Left ventricle myocardium superior (tissue), 1 donor: ENCODE results near the gene IL4R. TPM values are rescaled to one million over a fixed set of nuclear protein-coding genes. Genes with fewer than 3 reads are reported as not detected.
"Not testable (repeated sequence)": the region's sequence is repeated elsewhere in the genome, so short reads cannot be mapped to it uniquely, and the experiment has no call there.

Experiments used
- ATAC-seq: fragments of 200-7000 bp; cut with Tn5 transposase; one replicate; pipeline ENCODE4 v1.9.1; 2020; ENCODE audit warnings: mild to moderate bottlenecking, moderate library complexity
- DNase-seq: peaks from one replicate; pipeline ENCODE4 v3.0.0-alpha.2; 2020
- intact Hi-C: fragments of 100-400 bp; cut with micrococcal nuclease; formaldehyde crosslinking; loops from one replicate; pipeline ENCODE4 v1.11.0; 2022
- total RNA-seq: library from RNA; stranded (reverse); fragmentation: NEBNext Ultra II Directional; extraction: Animal tissue kit (Norgen Biotek cat#: 25700); gene quantifications from one replicate; pipeline ENCODE4 v1.2.1, GENCODE V29; 2021
- donor health status: DM: no; HTN: yes; CAD: no; lungs with severe emphysema.

Gene IL4R
- total RNA-seq, 1 donor from 2014 or later: 9.8 TPM

DNA sequence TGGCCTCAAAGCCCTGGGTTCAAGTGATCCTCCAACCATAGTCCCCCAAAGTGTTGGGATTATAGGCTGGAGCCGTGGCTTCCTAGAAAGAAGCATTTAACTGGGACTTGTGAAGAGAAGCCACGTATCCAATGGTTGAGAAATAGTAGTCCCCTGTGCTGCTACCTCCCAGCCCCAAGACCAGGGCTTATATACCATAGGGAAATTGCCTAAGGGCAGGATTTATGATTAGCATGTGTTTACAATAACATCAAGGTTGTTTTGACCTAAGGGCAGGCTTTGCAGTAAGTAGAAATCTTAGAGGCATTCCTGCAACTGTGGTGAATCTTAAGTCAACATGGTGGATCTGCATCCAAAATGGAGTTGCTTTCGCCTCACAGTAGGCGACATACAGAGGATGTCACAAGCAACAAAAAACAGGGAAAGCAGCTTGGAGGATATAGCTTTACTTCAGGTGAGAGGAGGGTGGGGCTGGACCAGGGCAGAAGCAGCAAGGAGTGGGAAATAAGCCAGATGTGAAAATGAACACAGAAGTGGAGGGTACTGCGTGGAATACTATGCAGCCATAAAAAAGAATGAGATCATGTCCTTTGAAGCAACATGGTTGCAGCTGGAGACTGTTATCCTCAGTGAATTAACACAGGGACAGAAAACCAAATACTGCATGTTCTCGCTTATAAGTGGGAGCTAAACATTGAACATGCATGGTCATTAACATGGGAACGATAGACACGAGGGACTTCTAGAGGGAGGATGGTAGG, 26.5 kb upstream of the IL4R start:
- no peak for DNase-seq
- no peak for ATAC-seq

DNA sequence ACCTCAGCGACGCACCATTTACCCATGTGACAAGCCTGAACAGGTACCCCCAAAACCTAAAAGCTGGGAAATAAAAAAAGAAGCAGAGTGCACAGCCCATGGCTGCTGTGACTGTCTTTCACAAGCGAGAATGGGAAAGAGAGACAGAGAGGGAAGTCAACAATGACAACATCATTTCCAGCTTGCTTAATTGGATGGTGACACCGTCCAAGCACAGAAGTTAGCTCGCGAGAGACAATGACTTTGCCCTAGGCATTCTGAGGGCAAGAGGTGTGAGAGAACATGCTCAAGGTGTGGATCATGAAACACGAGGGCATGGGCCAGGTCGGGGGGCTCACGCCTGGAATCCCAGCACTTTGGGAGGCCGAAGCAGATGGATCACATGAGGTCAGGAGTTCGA, 25.9 kb upstream of the IL4R start:
- no peak for DNase-seq
- intact Hi-C loops: no loop called here
- ATAC-seq: no peak

More for the DNA sequence above, 26.5 kb upstream of the IL4R start:
- intact Hi-C loops: no loop called here

DNA sequence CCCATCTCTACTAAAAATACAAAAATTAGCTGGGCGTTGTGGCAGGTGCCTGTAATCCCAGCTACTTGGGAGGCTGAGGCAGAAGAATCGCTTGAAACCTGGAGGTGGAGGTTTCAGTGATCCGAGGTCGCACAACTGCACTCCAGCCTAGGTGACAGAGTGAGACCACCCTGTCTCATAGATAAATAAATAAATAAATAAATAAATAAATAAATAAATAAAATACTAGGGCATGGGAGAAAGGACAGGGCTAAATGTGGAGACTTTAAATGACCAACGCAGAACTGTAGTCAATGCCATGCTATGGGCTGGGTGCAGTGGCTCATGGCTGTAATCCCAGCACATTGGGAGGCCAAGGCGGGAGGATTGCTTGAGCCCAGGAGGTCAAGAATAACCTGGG, 25.5 kb upstream of the IL4R start:
- DNase-seq, intact Hi-C loops, ATAC-seq: not testable (repeated sequence)

DNA sequence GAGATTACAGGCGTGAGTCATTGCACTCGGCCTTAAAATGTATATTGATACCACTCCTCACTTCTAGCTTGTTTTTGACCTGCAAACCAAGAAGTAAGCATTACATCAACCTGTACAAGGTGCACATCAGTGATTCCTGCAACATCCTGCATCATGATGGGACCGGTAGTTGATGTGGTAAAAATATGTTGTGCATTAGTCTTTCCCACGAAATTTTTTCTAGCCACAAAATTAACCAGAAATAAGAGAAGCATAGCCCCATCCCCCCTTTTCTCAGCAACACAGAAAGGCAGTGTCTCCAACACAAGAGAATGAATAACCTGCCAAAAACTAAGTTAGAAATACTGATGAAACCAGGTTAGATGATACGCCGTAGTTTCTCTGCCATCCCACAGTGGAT, 24.1 kb upstream of the IL4R start:
- intact Hi-C loops: no loop called here
- DNase-seq: no peak

DNA sequence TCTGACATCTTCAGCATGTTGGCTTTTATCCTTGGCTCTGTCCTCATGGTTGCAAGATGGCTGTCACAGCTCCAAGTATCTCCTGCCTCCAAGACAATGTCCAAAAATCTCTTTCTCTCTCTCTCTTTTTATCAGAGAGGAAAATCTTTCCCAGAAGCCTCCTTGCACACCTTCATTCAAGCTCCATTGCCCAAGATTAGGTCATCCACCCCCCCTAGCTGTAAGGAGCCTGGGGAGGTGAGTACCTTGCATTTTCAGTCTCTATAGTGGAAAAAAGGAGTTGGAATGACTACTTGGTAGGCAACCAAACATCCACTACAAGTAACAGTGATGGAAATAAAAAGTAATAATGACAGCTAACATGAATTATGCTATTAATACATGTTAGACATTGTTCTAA, 23.2 kb upstream of the IL4R start:
- DNase-seq (no peak), ATAC-seq (no peak)
- intact Hi-C loops: no loop called here

More for the DNA sequence above, 24.1 kb upstream of the IL4R start:
- no peak for ATAC-seq

DNA sequence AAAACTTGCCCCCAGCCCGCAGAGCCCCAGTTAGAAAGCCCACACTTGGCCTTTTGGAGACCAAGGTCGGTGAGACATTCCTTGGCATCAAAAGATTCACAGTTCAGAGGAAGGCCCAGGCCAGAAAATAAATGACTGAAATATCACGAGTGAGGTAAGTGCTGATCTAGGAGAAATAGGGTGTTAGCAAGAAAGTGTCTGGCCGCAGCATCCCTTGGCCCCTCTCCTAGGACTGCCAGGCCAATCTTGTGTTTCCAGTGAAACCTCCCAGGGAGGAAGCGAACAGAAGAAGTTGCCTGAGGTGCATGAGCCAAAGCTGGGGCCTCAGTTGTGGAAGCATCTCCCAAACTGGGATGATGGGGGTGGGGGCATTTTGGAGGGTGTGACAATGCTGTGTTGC, 22.7 kb upstream of the IL4R start:
- ATAC-seq: no peak
- intact Hi-C loops: no loop called here
- no peak for DNase-seq

DNA sequence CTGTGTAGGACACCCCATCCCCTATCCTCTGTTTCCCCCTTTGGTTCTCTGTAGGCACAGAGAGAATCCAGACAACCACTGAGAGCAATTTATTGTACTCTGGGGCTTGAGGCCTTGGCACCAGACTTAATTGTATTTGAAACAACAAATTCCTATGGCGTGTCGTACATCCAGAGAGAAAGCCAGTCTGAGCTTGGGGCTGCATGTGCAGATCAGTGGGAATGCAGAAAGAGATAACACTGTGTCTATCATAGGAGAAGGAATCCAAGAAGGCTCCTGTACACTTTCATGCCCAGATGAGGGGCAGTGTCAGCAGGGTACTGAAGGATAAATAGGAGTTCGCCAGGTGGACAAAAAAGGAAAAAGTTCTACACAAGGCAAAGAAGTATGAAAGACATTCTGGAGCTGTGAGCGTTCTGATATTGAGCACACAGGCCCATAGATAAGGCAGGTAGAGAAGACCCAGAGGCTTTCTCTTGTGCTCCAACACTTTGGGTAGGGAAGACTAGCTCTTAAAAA, 22.0 kb upstream of the IL4R start:
- no peak for DNase-seq
- intact Hi-C loops: no loop called here
- ATAC-seq: no peak

DNA sequence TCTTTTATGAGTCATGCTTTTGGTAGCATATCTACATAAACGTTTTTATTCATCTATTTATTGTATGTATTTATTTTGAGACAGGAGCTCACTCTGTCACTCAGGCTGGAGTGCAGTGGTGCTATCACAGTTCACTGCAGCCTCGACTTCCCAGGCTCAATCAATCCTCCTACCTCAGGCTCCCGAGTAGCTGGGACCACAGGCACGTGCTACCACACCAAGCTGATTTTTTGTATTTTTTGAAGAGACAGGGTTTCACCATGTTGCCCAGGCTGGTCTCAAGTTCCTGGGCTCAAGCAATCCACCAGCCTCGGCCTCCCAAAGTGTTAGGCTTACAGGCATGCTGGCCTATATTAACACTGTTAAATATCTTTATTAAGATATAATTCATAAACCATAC, 20.4 kb upstream of the IL4R start:
- ATAC-seq: no peak
- no peak for DNase-seq
- intact Hi-C loops: no loop called here

DNA sequence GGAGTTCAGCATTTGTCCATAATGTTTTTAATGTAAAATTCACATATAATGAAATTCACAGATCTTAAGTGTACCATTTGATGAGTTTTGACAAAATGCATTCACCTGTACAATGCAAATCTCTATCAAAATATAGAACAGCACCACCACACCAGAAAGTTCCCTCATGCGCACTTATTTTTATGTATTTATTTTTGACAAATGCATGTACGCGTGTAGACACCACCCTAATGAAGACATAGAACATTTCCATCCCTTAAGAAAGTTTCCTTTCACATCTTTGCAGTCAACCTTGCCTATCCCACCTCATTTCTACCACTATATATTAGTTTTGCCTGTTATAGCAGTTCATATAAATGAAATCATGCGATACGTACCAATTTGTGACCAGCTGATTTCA, 15.6 kb upstream of the IL4R start:
- intact Hi-C loops: no loop called here
- DNase-seq (no peak), ATAC-seq (no peak)

DNA sequence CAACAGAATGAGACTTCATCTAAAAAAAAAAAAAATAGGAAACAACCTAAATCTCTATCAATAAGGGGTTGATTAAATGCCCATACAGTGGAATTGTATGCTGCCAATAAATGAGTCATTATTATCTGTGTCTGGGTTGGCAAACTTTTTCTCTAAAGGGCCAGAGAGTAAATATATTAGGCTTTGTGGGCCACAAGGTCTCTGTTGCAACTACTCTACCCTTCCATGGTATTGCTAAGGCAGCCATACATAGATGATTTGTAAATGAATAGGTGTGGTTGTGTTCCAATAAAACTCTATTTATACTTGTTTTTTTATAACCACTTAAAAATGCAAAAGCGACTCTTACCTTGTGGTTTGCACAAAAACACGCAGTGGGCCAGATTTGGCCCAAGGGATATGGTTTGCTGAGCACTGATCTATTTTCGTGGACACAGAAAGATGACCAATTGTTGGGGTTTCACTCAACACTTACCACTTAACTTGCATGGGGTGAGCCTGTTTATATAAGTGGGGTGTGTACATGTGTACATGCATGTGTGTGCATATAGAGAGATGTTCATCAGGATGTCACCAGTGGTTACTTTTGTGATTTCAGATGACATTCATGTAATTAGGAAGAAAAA, 12.4 kb upstream of the IL4R start:
- DNase-seq: no peak
- no peak for ATAC-seq
- intact Hi-C loops: no loop called here

DNA sequence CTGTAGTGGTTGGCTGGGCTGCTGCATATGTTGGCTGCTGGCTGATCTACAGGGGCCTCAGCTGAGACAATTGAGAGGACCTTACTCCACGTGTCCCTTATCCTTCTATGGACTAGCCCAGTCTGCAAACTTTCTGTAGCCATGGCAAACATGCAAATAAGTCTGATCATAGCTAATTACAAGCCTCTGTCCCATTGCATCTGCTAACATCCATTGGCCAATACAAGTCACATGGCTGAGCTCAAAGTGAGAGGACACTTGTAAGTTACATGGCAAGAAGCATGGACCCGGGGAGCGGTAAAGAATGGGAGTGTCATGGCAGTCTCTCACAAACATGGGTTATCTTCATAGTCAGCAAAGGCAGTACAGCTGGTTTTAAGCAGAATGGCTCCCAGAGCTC, 11.6 kb upstream of the IL4R start:
- intact Hi-C loops: no loop called here
- ATAC-seq: no peak
- no peak for DNase-seq

DNA sequence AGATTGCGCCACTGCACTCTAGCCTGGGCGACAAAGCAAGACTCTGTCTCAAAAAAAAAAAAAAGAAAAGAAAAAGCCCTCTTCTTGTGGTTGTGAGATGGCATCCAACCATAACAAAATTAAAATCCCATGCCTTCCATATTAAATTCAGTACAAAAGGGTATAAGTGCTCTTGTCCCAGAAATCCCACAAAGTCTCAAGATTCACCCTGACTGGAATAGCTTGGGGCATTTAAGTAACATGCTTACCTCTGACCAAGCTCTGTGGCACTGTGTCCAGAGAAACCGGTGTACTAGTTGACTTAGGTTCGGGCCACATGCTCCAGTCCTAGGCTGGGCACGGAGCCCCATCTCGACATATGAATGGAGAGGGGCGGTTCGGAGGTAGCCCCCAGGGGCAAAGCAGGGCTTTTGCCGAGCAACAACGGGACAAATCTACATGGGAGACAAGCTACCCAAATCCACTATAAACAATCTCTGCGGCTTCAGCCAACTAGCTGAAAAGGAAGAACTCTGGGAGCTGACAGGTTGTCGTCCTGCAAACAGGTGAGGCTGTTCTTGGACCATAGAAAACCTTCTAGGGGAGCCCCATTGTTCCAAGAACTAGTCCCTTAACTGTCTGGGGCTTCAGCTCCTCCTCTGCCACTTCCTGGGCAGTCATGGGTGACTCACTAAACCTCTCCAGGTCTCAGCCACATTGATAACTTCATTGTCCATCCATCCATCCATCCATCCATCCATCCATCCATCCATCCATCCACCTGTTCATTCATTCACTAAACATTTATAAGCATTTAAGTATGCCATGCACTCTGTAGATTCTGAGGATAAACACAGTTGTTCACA, 10.3 kb upstream of the IL4R start:
- intact Hi-C loops: no loop called here
- DNase-seq: no peak
- ATAC-seq: no peak

DNA sequence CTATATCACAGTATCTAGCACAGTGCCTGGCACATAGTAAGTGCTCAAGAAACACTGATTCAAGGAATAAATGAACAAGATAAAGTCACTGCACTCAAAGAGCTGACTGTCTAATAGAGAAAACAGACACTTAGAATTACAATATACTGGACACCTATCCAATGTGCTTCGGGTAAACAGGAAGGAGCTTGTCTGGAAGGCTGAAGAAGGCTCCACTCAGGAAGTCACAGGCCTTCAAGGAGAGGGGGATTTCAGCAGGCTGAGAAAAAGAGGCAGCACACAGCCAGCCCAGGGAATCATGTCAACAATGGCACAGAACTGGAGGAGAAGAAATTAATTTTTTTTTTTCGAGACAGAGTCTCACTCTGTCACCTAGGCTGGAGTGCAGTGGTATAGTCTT, 9.7 kb upstream of the IL4R start:
- ATAC-seq: no peak
- DNase-seq: no peak
- intact Hi-C loops: no loop called here

DNA sequence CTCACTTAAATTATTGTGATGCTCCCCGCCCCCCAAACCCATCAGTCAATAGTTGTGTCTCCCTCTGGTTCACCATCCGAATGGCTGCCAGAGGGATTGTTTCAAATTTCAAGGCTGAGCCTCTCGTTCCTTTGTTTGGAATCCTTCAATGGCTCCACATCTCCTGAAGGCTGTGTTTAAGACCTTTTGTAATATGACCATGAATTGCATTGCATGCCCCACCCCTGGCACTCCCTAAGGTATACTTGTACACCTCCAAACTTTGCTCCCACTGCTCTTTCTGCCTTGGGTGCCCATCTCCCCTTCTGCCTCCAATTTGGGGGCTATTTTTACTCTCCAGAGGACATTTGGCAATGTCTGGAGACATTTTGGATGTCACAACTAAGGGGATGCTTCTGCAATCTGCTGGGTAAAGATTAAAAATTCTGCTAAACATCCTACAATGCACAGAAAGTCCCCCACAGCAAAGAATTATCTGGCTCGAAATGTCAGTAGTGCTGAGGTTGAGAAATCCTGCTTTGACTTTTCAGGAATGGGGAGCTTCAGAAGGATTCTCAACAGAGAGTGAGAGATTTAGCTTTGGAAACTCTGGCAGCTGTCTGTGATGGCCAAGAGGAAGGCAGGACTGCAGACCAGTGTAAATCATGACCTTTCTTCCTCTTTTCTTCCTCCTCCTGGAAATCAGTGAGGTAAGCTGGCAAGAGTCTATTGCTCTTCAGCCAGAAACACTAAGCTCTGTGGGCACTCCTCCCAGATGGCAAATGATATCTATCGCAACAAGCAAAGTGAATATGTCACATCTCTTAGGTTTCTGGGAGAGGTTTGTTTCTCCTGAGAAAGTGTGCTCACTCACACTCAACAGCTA, 8.7 kb upstream of the IL4R start:
- DNase-seq (no peak), ATAC-seq (no peak)
- intact Hi-C loops: no loop called here

DNA sequence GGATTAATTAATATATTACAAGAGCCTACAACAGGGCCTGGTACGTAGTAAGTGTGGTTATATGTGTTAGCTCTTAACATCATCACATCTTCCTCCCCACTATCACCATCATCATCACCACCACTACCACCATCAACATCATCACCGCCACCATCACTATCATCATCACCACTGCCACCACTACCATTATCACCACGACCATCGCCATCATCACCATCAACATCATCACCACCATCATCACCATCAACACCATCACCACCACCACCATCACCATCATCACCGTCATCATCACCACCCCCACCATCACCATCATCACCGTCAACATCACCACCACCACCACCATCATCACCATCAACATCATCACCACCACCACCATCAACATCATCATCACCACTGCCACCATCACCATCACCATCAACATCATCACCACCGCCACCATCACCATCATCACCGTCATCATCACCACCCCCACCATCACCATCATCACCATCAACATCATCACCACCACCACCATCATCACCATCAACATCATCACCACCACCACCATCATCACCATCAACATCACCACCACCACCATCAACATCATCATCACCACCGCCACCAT, 7.8 kb upstream of the IL4R start:
- DNase-seq: no peak
- no peak for ATAC-seq
- intact Hi-C loops: no loop called here

DNA sequence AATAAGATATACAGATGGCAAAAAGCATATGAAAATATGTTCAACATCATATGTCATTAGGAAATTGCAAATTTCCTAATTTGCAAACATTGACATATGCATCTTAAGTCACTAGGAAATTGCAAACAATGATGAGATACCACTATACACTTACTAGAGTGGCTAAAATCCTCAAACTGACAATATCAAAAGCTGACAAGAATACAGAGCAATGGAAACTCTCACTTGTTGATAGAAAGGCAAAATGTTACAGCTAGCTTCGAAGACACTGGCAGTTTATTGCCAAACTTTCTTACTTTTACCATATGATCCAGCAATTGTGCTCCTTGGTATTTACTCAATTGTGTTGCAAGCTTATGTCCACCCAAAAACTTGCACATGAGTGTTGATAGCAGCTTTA, 5.0 kb upstream of the IL4R start:
- DNase-seq: no peak
- intact Hi-C loops: no loop called here

DNA sequence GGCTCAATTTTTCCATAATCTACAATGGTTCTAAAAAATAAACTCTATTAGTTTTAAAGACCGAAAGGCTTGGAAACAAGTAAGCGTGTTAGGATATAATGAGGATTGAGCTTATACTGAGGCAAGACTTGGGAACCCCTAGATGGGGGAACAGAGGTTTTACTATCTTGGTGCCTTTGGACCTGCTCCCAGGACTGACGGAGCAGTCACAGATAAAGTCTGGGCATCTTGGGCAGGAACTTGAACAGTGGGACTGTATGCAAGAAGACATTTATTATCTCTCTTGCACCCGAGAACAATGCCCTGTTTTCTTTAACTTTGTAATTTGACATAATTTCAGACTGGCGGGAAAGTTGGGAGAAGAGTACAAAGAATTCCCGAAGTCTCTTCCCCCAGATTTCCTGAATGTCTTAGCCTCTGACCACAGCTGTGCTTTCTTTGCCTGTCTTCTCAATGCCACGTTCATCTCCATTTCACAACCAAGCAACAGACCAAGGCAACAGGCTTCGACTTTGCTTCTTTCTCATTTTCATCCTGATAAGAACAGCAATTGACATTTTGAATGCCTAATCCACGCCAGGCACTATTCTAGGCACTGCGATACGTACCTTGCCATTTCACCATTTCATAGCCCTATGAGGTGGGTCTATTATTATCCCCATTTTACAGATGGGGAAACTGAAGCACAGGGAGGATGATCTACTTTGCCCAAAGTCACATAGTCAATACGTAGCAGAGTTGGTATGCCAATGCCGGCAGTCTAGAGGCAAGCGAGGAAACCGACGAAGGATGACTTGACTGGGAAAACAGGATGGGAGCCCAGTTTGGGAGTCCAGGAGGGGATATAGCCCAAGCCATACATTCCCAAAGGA, 3.0 kb upstream of the IL4R start:
- no peak for DNase-seq
- intact Hi-C loops: no loop called here
- ATAC-seq: no peak

More for the DNA sequence above, 5.0 kb upstream of the IL4R start:
- no peak for ATAC-seq

DNA sequence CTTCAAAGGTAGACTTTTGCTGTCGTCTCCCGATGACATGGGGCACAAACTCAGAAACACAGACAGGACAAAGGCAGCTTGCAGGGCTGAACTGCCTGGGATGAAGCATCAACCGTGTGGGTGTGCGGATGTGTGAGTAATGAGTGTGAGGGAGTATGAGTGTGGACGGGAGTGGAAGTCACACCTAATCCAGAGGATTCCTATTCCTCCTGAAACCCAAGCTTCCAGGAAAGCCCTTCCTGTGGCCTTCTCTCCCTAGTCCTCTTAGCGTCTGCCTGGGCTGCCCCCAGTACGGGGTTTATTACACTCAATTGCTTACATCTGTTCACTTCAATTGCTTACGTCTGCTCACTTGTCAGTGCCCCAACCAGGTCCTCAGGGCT, 2.3 kb upstream of the IL4R start:
- DNase-seq (no peak), ATAC-seq (no peak)
- intact Hi-C loops: no loop called here
